ENCODE measurements around the gene UBXN2A.
A peak's percentile ranks its signal among the peaks of the same experiment; 100 is the strongest.

The UBXN2A gene

GRCh38 chr2:23924589-23925359, 15.5 kb upstream of the UBXN2A start:
- Histone ChIP-seq H3K79me2 (ENCODE audit: insufficient read depth, low read length) (peaks cover 58% of the 10 kb centered on the region), H3K27me3 (ENCODE audit: insufficient read depth, low read length) (no peaks in the 10 kb centered on the region), H2AFZ (ENCODE audit: low read length) (no peak overlapping the region), H3K36me3 (ENCODE audit: insufficient read depth, low read length) (no peaks in the 10 kb centered on the region), H3K9me2 (ENCODE audit: low read depth, low read length) (no peaks in the 10 kb centered on the region), H3K9ac (ENCODE audit: low read length) (peak overlapping the region; percentile 89), H3K4me2 (ENCODE audit: low read length) (peak overlapping the region; percentile 78), H4K20me1 (ENCODE audit: insufficient read depth, low read length) (no peaks in the 10 kb centered on the region), H3F3A (ENCODE audit: insufficient read depth, low read length) (no peaks in the 10 kb centered on the region), H3K4me3 (ENCODE audit: low read depth, low read length, poor library complexity, severe bottlenecking) (peak overlapping the region; percentile 73), H3K4me1 (ENCODE audit: insufficient read depth, low read length, severe bottlenecking) (peaks cover 70% of the 10 kb centered on the region), H3K9me3 (ENCODE audit: low read length) (no peaks in the 10 kb centered on the region), H3K27ac (ENCODE audit: low read depth, low read length, poor library complexity, severe bottlenecking) (peak overlapping the region; percentile 78)
- TF ChIP-seq EZH2 (IDR thresholded peaks at IDR 0.05; ENCODE audit: borderline replicate concordance, low read length) (no peak), CTCF (IDR thresholded peaks at IDR 0.05; ENCODE audit: low read length) (no peak)

DNA sequence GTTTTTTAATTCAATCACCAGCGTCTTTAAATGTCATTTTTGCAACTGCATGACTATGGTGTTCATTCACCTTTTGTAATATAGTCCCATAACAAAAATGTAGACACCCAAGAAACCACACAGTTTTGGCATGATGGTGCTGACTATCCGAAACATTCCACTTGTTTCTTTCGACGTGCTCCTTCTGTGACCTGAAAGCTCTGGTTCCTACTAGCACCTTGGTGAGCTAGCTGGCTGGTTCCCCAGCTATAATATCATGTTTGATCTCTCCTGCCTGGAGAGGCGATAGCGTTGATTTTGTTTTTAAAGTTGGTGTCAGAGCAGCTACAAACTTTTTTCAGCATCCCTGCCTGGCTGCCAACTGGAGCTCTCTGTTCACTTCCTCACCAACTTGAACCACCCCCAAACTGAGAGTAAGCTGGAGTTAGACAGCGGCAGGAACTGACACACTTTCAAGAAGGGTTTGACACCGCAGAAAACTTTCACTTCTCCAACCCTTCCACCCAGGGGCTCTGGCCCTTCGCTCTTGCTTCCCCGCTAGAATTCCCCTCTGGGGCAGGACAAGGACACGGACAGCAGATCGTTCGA, 14.5 kb upstream of the UBXN2A start:
- no peak for TF ChIP-seq CTCF (IDR thresholded peaks at IDR 0.05; ENCODE audit: low read length)
- TF ChIP-seq EZH2 (IDR thresholded peaks at IDR 0.05; ENCODE audit: borderline replicate concordance, low read length) = no peak
- Histone ChIP-seq H3K79me2 (ENCODE audit: insufficient read depth, low read length) (peaks cover 48% of the 10 kb centered on the region), H3K36me3 (ENCODE audit: insufficient read depth, low read length) (no peaks in the 10 kb centered on the region)

DNA sequence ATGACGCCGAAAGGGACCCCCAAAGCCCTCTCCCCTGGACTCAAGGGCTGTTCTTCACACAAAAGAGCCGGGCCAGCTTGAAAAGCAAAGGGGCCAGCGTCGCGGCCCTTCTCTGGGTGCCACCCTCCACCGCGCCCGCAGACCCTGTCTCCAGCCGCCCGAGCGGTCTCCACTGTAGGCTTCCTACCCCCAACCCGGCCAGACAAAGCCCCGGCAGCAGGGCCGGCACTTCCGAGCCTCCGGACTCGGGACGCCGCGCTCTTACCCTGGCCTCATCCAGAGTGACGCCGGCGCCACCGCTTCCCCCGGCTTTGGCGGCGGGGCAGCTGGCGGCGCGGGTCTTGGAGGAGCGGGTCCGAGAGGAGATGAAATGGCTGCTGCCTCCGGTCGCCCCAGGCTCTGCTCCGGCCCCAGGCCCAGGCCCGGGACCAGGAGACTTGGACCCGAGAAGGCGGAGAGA, 13.9 kb upstream of the UBXN2A start:
- Histone ChIP-seq H3K79me2 (ENCODE audit: insufficient read depth, low read length) (peaks cover 43% of the 10 kb centered on the region), H3K9ac (ENCODE audit: low read length) (peak overlapping the region; percentile 89), H3F3A (ENCODE audit: insufficient read depth, low read length) (no peaks in the 10 kb centered on the region), H3K36me3 (ENCODE audit: insufficient read depth, low read length) (no peaks in the 10 kb centered on the region), H3K4me1 (ENCODE audit: insufficient read depth, low read length, severe bottlenecking) (peaks cover 54% of the 10 kb centered on the region), H4K20me1 (ENCODE audit: insufficient read depth, low read length) (no peaks in the 10 kb centered on the region), H3K27me3 (ENCODE audit: insufficient read depth, low read length) (no peaks in the 10 kb centered on the region), H3K9me2 (ENCODE audit: low read depth, low read length) (no peaks in the 10 kb centered on the region), H3K4me2 (ENCODE audit: low read length) (peak overlapping the region; percentile 78), H3K9me3 (ENCODE audit: low read length) (no peaks in the 10 kb centered on the region), H2AFZ (ENCODE audit: low read length) (no peak overlapping the region), H3K4me3 (ENCODE audit: low read depth, low read length, poor library complexity, severe bottlenecking) (peak overlapping the region; percentile 73), H3K27ac (ENCODE audit: low read depth, low read length, poor library complexity, severe bottlenecking) (peak overlapping the region; percentile 78)
- TF ChIP-seq EZH2 (IDR thresholded peaks at IDR 0.05; ENCODE audit: borderline replicate concordance, low read length) (no peak), CTCF (IDR thresholded peaks at IDR 0.05; ENCODE audit: low read length) (no peak)

More for the DNA sequence above, 14.5 kb upstream of the UBXN2A start:
- Histone ChIP-seq H3K4me3 (ENCODE audit: low read depth, low read length, poor library complexity, severe bottlenecking) (peak overlapping the region; percentile 73), H3K4me1 (ENCODE audit: insufficient read depth, low read length, severe bottlenecking) (peaks cover 60% of the 10 kb centered on the region), H3K9me3 (ENCODE audit: low read length) (no peaks in the 10 kb centered on the region), H2AFZ (ENCODE audit: low read length) (no peak overlapping the region), H3K9me2 (ENCODE audit: low read depth, low read length) (no peaks in the 10 kb centered on the region), H3K27me3 (ENCODE audit: insufficient read depth, low read length) (no peaks in the 10 kb centered on the region), H4K20me1 (ENCODE audit: insufficient read depth, low read length) (no peaks in the 10 kb centered on the region), H3K27ac (ENCODE audit: low read depth, low read length, poor library complexity, severe bottlenecking) (peak overlapping the region; percentile 78), H3K9ac (ENCODE audit: low read length) (peak overlapping the region; percentile 89), H3K4me2 (ENCODE audit: low read length) (peak overlapping the region; percentile 78), H3F3A (ENCODE audit: insufficient read depth, low read length) (no peaks in the 10 kb centered on the region)

All from OCI-LY1 (cell line).